HL-60 (cell line): ENCODE measurements around the gene APBA2.

Experiments
- DNase-seq, 2 experiments: peaks; one replicate each; pipeline ENCODE4 v3.0.0-alpha.2; 2010 to 2020; ENCODE audit warnings: low read depth in 1 of 2, low spot score in 1 of 2
- H3K27ac ChIP-seq: fragments of 250-450 bp; sonication (Bioruptor Pico); replicated peaks from 2 replicates; pipeline ENCODE4 v1.5.1; 2020; ENCODE audit warnings: mild to moderate bottlenecking, moderate library complexity
- H3K27me3 ChIP-seq: fragments of 250-450 bp; sonication (Bioruptor Pico); 2 replicates; pipeline ENCODE4 v1.5.1; 2021; ENCODE audit warnings: mild to moderate bottlenecking, moderate library complexity; ENCODE audit not compliant: insufficient read depth, poor library complexity, severe bottlenecking
- H3K4me3 ChIP-seq: replicated peaks from 2 replicates; pipeline ENCODE4 v1.5.1; 2011; ENCODE audit warnings: mild to moderate bottlenecking, control low read depth, low read length; ENCODE audit not compliant: insufficient read depth
- GABPA ChIP-seq: IDR thresholded peaks from 2 replicates; pipeline ENCODE4 v1.6.1; 2012; ENCODE audit warnings: low read depth
- POLR2AphosphoS5 ChIP-seq: IDR thresholded peaks from 2 replicates; pipeline ENCODE4 v1.6.1; 2012; ENCODE audit warnings: low read depth
- SPI1 ChIP-seq: IDR thresholded peaks from 2 replicates; pipeline ENCODE4 v1.6.1; 2012; ENCODE audit warnings: low read depth, mild to moderate bottlenecking, borderline replicate concordance
- TF ChIP-seq, protein P1 (sequence below): IDR thresholded peaks from 2 replicates; pipeline ENCODE4 v1.6.1; 2012; ENCODE audit warnings: low read depth; ENCODE audit not compliant: insufficient replicate concordance
- TF ChIP-seq, protein P2 (sequence below): IDR thresholded peaks from one replicate; pipeline ENCODE4 v1.5.1; 2011; ENCODE audit warnings: low read length, control low read depth, inconsistent platforms; ENCODE audit not compliant: insufficient read depth

The APBA2 gene

DNA sequence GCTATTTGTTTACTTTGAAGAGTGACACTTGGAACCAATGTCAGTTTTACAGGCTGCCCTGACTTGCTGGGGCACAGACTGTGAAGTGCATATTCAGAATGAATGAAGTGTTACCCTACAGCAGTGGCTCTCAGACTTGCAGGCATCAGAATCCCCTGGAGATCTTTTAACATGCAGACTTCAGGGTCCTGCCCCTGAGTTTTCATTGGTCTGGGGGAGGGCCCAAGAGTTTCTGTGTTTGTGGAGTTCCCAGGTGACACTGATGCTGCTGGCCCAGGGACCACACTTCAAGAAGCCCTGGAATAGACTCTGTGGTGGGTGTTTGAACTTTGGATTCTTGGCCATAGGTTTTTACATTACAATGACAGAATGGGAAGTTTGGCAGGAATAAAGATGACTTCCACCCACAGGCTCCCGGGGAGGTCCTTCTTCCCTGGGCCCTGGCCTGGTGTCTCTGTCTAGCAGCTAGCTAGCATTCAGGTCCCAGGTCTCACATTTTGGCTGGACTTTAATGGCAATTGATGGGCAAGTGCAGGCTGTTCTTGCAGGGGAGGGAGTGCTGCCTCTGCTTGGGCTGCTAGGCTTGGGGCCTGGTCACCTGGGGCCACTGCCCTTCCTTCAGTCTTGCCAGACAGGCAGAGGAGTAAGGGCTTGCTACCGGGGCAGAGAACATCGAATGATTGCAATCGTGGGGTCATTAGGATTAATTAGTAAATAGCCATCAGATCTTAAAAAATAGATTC lies 149.0 kb downstream of the APBA2 start:
- no peak for DNase-seq
- TF ChIP-seq, protein P1, sequence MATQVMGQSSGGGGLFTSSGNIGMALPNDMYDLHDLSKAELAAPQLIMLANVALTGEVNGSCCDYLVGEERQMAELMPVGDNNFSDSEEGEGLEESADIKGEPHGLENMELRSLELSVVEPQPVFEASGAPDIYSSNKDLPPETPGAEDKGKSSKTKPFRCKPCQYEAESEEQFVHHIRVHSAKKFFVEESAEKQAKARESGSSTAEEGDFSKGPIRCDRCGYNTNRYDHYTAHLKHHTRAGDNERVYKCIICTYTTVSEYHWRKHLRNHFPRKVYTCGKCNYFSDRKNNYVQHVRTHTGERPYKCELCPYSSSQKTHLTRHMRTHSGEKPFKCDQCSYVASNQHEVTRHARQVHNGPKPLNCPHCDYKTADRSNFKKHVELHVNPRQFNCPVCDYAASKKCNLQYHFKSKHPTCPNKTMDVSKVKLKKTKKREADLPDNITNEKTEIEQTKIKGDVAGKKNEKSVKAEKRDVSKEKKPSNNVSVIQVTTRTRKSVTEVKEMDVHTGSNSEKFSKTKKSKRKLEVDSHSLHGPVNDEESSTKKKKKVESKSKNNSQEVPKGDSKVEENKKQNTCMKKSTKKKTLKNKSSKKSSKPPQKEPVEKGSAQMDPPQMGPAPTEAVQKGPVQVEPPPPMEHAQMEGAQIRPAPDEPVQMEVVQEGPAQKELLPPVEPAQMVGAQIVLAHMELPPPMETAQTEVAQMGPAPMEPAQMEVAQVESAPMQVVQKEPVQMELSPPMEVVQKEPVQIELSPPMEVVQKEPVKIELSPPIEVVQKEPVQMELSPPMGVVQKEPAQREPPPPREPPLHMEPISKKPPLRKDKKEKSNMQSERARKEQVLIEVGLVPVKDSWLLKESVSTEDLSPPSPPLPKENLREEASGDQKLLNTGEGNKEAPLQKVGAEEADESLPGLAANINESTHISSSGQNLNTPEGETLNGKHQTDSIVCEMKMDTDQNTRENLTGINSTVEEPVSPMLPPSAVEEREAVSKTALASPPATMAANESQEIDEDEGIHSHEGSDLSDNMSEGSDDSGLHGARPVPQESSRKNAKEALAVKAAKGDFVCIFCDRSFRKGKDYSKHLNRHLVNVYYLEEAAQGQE: no peak
- TF ChIP-seq GABPA (no peak), SPI1 (no peak), POLR2AphosphoS5 (no peak)
- TF ChIP-seq, protein P2, sequence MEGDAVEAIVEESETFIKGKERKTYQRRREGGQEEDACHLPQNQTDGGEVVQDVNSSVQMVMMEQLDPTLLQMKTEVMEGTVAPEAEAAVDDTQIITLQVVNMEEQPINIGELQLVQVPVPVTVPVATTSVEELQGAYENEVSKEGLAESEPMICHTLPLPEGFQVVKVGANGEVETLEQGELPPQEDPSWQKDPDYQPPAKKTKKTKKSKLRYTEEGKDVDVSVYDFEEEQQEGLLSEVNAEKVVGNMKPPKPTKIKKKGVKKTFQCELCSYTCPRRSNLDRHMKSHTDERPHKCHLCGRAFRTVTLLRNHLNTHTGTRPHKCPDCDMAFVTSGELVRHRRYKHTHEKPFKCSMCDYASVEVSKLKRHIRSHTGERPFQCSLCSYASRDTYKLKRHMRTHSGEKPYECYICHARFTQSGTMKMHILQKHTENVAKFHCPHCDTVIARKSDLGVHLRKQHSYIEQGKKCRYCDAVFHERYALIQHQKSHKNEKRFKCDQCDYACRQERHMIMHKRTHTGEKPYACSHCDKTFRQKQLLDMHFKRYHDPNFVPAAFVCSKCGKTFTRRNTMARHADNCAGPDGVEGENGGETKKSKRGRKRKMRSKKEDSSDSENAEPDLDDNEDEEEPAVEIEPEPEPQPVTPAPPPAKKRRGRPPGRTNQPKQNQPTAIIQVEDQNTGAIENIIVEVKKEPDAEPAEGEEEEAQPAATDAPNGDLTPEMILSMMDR: no peak

DNA sequence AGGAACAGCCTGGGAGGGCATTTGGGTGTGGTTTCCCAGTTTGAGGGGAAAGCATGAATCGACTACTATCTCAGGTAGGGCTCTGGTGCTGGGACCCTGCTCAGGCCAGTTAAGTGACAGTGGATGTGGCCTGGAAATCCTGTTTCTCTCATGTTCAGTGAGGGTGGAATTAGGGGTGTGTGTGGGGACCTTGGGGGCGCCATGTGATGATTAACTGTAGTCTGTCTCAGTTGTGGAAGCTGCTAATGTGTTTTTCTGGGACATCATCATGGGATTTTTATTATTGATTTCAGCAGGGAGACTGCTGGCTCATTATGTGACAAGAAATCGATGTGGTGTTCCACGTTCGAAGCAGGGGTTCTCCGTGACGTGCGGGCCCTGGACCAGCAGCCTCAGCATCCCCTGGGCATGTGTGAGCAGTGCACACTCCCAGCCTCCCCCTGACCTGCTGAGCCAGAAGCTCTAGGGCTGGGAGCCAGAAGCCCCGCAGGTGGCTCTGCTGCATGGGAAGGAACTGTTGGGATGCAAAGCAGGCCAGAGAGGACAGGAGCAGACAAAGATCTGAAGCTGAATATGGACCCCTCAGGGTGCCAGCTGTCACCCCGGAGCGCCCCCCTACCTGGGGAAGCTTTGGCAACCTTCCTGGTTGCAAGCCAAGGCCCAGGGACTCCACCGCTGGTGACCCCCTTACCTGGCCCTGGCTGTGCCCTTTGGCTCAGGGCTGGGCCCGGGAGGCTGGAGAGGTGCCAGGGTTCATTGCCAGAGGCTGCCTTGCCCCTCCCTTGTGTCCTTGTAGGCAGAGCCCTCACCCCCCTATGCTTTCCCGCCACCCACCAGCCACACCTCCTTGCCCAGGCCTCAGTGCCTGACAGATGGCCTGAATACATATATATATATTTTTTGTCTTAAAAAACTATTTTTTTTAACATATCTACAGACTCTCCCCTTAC lies 149.8 kb downstream of the APBA2 start:
- Histone ChIP-seq H3K27me3 (no peaks in the 10 kb centered on the region), H3K4me3 (no peak overlapping the region), H3K27ac (no peak overlapping the region)
- TF ChIP-seq, protein P2: no peak
- TF ChIP-seq, protein P1: no peak
- no peak for TF ChIP-seq GABPA
- no peak for TF ChIP-seq POLR2AphosphoS5
- no peak for TF ChIP-seq SPI1
- no peak for DNase-seq

More for the DNA sequence above, 149.0 kb downstream of the APBA2 start:
- Histone ChIP-seq H3K4me3 (no peak overlapping the region), H3K27ac (no peak overlapping the region), H3K27me3 (no peaks in the 10 kb centered on the region)

DNA sequence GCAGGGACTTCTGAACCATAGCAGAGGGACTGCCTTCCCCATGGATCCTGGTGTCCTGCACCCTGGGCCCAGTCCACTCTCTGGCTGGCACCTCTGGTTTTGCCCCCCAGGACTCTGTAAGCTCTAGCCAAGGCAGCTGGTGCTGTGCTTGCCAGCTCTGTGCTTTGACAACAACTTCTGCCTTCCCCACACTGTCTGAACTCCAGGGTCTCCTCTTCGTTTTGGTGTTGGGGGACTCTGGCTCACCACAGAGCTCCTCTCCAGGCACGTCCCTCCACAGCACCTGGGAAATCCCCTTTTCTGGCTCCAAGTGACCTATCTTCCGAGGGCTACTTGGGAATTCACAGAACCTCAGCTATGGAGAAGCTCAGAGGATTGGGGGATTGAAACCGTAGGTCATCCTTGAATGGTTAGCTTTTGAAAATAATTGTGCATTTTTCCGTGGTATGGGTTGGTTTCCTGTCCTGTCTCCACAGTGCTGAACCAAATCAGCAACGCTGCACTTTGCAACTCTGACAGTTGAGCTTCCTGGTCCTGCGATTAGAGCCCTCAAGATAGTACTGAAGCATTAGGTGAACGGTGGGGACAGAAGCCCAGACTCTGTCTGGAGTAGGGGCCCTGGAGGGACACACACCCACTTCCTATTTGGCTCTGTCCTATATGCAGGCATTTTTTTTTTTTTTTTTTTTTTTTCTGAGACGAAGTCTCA lies 152.4 kb downstream of the APBA2 start:
- DNase-seq: no peak
- Histone ChIP-seq H3K4me3 (no peak overlapping the region), H3K27ac (no peak overlapping the region), H3K27me3 (no peaks in the 10 kb centered on the region)
- TF ChIP-seq, protein P2: no peak
- no peak for TF ChIP-seq POLR2AphosphoS5
- TF ChIP-seq, protein P1: no peak
- no peak for TF ChIP-seq SPI1
